Kidney epithelial cell (primary cell): ENCODE data around the gene KYAT1. TPM values are rescaled to one million over a fixed set of nuclear protein-coding genes. Genes with fewer than 3 reads are reported as not detected.
A peak's percentile ranks its signal among the peaks of the same experiment; 100 is the strongest.

ENCODE experiments used
- DNase-seq: peaks from one replicate; pipeline ENCODE4 v3.0.0-alpha.2; 2010; ENCODE audit warnings: low read depth
- H3K27me3 ChIP-seq: 2 replicates; pipeline ENCODE4 v1.6.0; 2011; ENCODE audit warnings: low read length; ENCODE audit not compliant: control insufficient read depth, insufficient read depth
- H3K36me3 ChIP-seq: 2 replicates; pipeline ENCODE4 v1.5.1; 2011; ENCODE audit warnings: low read length; ENCODE audit not compliant: control insufficient read depth, insufficient read depth
- H3K4me3 ChIP-seq: 2 replicates; pipeline ENCODE4 v1.5.1; 2011; ENCODE audit warnings: low read depth, mild to moderate bottlenecking, control low read depth, low read length
- total RNA-seq: library from RNA; depleted of rRNA; stranded (reverse); fragments of >200 nt; gene quantifications from 2 replicates; pipeline ENCODE4 v1.2.3, GENCODE V29; 2015
- TF ChIP-seq, protein P1 (sequence below): IDR thresholded peaks from 2 replicates; pipeline ENCODE4 v1.5.1; 2011; ENCODE audit warnings: mild to moderate bottlenecking, moderate library complexity, low read length, control low read depth, inconsistent platforms; ENCODE audit not compliant: insufficient read depth, poor library complexity, severe bottlenecking

KYAT1 gene
- total RNA-seq, 1 donor from 2014 or later, result 6.8 TPM

DNA sequence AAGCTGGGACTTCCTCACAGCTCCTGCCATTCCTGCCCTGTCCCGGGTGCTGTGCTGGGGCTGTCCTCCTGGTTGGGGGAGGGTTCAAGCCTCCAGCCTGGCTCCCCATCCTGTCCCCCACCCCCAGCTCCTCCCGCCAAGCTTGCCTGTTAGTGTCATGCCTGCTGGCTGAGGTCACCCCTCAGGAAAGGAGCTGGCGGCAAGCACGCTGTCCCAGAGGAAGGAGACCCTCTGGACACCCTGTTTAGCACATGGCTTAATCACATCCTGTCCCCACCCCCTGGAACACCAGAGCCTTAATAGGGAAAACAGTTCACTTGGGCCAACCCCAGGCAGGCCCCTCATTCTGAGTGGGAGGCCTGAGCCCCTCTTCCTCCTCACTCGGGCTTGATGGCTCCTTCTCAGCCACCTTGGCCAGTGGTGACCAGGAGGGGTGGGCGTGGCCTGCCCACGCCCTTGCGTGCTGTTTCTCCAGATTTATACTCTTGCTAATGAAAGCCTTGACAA, 29.8 kb upstream of the KYAT1 start:
- H3K36me3 ChIP-seq, result peaks cover 4% of the 10 kb centered on the region
- no peak overlapping the region for H3K4me3 ChIP-seq
- TF ChIP-seq, protein P1, sequence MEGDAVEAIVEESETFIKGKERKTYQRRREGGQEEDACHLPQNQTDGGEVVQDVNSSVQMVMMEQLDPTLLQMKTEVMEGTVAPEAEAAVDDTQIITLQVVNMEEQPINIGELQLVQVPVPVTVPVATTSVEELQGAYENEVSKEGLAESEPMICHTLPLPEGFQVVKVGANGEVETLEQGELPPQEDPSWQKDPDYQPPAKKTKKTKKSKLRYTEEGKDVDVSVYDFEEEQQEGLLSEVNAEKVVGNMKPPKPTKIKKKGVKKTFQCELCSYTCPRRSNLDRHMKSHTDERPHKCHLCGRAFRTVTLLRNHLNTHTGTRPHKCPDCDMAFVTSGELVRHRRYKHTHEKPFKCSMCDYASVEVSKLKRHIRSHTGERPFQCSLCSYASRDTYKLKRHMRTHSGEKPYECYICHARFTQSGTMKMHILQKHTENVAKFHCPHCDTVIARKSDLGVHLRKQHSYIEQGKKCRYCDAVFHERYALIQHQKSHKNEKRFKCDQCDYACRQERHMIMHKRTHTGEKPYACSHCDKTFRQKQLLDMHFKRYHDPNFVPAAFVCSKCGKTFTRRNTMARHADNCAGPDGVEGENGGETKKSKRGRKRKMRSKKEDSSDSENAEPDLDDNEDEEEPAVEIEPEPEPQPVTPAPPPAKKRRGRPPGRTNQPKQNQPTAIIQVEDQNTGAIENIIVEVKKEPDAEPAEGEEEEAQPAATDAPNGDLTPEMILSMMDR, result no peak
- DNase-seq, result peak; percentile 58
- H3K27me3 ChIP-seq, result no peaks in the 10 kb centered on the region

DNA sequence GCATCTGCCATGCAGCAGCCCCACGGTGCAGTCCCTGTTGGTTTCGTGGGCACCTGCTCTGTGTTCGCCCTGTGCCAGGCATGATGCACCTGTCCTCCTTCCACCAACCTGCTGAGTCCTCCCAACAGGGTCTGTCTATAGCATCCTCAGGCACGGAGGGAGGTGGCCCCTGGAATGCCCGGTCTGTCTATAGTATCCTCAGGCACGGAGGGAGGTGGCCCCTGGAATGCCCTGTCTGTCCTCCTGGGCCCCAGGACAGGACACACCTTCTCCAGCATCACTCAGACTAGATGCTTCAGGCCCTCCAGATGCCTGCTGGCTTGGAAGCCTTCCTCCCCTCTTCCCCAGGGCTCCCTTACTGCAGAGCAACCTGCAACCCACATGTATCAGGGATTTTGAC, 29.2 kb upstream of the KYAT1 start:
- DNase-seq, result no peak
- TF ChIP-seq, protein P1, result no peak
- Histone ChIP-seq H3K27me3 (no peaks in the 10 kb centered on the region), H3K36me3 (peaks cover 4% of the 10 kb centered on the region), H3K4me3 (no peak overlapping the region)

DNA sequence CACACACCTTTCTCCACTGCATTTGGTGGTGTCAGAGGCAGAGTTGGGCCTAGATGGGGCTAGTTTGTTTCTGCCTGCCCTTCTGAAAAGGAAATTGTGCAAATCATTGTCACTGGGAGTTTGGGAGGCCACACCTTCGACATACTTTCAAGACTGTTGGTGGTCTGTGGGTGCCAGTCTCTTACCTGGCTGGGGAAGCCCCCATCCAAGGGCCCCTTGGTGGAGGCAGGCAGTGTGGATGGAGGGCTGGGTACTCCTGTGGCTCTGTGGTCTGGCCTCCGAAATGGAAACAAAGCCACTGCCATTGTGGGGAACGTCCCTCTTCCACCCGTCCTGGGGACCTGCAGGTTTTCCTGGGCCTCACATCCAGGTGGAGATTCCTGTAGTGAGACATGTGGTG, 28.1 kb upstream of the KYAT1 start:
- peaks cover 4% of the 10 kb centered on the region for H3K36me3 ChIP-seq
- TF ChIP-seq, protein P1, result no peak
- no peak for DNase-seq

DNA sequence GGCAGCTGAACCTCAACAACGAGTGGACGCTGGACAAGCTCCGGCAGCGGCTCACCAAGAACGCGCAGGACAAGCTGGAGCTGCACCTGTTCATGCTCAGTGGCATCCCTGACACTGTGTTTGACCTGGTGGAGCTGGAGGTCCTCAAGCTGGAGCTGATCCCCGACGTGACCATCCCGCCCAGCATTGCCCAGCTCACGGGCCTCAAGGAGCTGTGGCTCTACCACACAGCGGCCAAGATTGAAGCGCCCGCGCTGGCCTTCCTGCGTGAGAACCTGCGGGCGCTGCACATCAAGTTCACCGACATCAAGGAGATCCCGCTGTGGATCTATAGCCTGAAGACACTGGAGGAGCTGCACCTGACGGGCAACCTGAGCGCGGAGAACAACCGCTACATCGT, 26.6 kb upstream of the KYAT1 start:
- no peak for DNase-seq
- Histone ChIP-seq H3K27me3 (no peaks in the 10 kb centered on the region), H3K4me3 (no peak overlapping the region), H3K36me3 (peaks cover 3% of the 10 kb centered on the region)
- TF ChIP-seq, protein P1, result no peak

More for the DNA sequence above, 28.1 kb upstream of the KYAT1 start:
- Histone ChIP-seq H3K27me3 (no peaks in the 10 kb centered on the region), H3K4me3 (no peak overlapping the region)

DNA sequence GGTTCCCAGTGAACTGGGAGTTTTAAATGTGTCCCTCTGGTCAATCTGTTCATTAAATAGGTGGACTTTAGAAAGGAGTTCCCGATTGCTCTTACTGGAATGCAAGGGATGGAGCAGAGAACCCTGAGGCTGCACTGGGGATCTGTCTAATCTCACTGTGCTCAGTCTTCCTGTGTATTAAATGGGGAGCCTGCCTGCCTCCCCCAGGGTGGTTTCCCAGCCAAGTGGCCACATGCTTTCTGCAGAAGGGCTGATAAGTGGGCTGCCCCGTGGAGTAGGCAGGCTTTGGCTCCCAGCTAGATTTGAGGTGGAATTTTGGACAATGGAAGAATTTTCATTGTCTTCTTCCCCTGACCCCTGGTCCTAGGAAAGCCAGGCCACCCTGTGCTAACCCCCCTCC, 25.0 kb upstream of the KYAT1 start:
- Histone ChIP-seq H3K36me3 (peaks cover 3% of the 10 kb centered on the region), H3K27me3 (no peaks in the 10 kb centered on the region), H3K4me3 (no peak overlapping the region)
- TF ChIP-seq, protein P1, result no peak
- DNase-seq, result no peak

DNA sequence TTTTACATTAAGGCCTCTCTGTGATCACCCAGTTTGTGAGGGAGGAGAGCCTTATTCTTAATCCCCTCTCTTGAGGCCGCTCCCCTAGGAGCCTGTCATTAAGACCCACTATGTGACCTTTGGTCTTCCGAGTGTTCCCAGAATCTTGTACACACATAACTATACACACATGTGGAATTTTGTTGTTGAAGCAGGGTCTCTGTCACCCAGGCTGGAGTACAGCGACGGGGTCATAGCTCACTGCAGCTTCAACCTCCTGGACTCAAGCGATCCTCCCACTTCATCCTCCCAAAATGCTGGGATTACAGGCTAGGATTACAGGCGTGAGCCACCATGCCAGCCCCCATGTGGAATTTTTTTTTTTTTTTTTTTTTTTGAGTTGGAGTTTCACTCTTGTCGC, 24.2 kb upstream of the KYAT1 start:
- DNase-seq, result no peak
- H3K27me3 ChIP-seq, result no peaks in the 10 kb centered on the region
- H3K4me3 ChIP-seq, result no peak overlapping the region
- H3K36me3 ChIP-seq, result peaks cover 3% of the 10 kb centered on the region
- TF ChIP-seq, protein P1, result no peak
